ES-I3 (cell line): ENCODE measurements around the gene ELAVL1.

ENCODE experiments used
- H3K36me3 ChIP-seq: 2 replicates; pipeline ENCODE4 v1.6.1; 2013; ENCODE audit warnings: mild to moderate bottlenecking, low read length, control low read depth, moderate library complexity; ENCODE audit not compliant: insufficient read depth
- H3K4me1 ChIP-seq: 2 replicates; pipeline ENCODE4 v1.6.1; 2013; ENCODE audit warnings: mild to moderate bottlenecking, control low read depth, low read length; ENCODE audit not compliant: insufficient read depth
- H3K9ac ChIP-seq: 2 replicates; pipeline ENCODE4 v1.6.1; 2013; ENCODE audit warnings: low read depth, mild to moderate bottlenecking, low read length, moderate library complexity
- H3K9me3 ChIP-seq: 2 replicates; pipeline ENCODE4 v1.6.1; 2013; ENCODE audit warnings: mild to moderate bottlenecking, low read length, moderate library complexity; ENCODE audit not compliant: control insufficient read depth, insufficient read depth

The ELAVL1 gene

GRCh38 chr19:7976461-7976860 lies 29.0 kb downstream of the ELAVL1 start:
- H3K4me1 ChIP-seq, result no peaks in the 10 kb centered on the region
- H3K36me3 ChIP-seq, result peaks cover 10% of the 10 kb centered on the region
- no peak overlapping the region for H3K9ac ChIP-seq
- no peaks in the 10 kb centered on the region for H3K9me3 ChIP-seq

DNA sequence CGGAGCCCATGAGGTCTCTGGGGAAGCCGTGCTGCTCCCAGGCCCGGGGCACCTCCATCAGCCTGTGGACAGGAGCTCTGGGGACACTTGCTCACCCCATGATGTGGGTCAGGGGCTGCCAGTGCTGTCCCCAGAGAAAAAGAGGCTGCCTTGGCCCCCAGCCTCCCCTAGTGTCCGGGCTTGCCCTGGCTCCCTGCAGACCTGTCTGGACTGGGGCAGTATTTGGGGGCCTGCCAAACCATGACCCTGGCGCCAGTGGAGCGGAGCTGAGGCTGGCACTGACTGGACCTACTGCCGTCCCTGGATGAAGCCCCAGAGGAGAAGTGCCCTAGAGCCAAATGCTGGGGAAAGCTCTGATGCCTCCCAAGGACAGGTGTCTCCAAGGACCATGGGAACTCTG lies 30.4 kb downstream of the ELAVL1 start:
- peaks cover 4% of the 10 kb centered on the region for H3K36me3 ChIP-seq

GRCh38 chr19:7973883-7974282 lies 31.6 kb downstream of the ELAVL1 start:
- peaks cover 6% of the 10 kb centered on the region for H3K36me3 ChIP-seq
- H3K9ac ChIP-seq, result no peak overlapping the region

More for the DNA sequence above, 30.4 kb downstream of the ELAVL1 start:
- Histone ChIP-seq H3K9ac (no peak overlapping the region), H3K9me3 (no peaks in the 10 kb centered on the region), H3K4me1 (no peaks in the 10 kb centered on the region; the same call in 1 of the 2 replicates)

DNA sequence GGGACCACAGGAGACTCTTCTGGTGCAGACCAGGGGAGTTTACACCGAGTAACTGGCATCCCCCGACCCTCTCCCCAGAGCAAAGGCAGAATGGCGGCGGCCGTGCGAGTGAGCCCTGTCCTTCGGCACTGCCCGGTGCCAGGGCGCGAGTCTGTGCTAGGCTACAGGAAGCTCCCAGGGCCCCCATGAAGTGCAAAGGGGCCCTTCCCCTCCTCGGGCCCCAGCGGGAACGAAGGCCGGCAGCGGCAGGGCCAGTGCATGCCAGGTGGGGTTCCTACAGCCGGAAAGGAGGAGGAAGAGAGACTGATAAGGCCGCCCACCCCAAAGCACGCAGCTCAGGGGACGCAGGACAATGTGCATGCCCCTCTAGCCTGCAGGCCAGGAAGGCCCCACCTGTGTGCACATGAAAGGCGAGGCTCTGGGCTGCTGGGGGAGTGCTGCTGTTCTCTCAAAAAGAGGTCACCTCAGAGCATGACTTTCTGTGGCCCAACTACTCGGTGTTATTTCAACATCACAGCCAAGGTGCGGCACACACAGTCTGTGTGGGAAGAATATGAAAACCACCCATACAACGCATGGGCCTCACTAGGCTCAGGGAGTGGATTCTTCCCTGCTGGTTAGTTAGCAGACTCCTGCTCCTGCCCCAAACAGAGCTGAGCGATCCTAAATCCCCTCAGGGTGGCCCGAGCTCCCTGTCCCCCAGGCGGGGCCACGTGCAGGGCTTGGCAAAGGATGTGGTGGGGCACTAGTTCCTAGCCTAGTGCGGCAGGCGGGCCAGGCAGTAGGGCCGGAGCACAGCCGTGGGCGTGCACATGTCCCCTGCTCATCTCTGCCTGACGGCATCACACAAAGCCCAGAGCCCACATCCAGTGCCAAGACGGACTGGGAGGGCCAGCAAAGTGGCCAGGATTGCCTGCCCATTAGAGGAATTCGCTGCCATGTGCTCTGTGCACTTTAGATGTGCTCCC lies 33.6 kb downstream of the ELAVL1 start:
- Histone ChIP-seq H3K9ac (no peak overlapping the region), H3K4me1 (peaks cover 9% of the 10 kb centered on the region), H3K9me3 (no peaks in the 10 kb centered on the region), H3K36me3 (peaks cover 19% of the 10 kb centered on the region)

More at GRCh38 chr19:7973883-7974282, 31.6 kb downstream of the ELAVL1 start:
- Histone ChIP-seq H3K4me1 (peaks cover 7% of the 10 kb centered on the region), H3K9me3 (no peaks in the 10 kb centered on the region)

- Histone ChIP-seq H3K9ac (no peak overlapping the region), H3K4me1 (peaks cover 9% of the 10 kb centered on the region), H3K36me3 (peaks cover 22% of the 10 kb centered on the region), H3K9me3 (no peaks in the 10 kb centered on the region)
Observed at GRCh38 chr19:7970716-7971448, 34.6 kb downstream of the ELAVL1 start.

GRCh38 chr19:7969555-7969939 lies 35.9 kb downstream of the ELAVL1 start:
- no peaks in the 10 kb centered on the region for H3K9me3 ChIP-seq
- H3K36me3 ChIP-seq, result peaks cover 32% of the 10 kb centered on the region
- no peak overlapping the region for H3K9ac ChIP-seq
- peaks cover 9% of the 10 kb centered on the region for H3K4me1 ChIP-seq

- H3K9ac ChIP-seq, result no peak overlapping the region; the same call in 1 of the 2 replicates
- peaks cover 33% of the 10 kb centered on the region for H3K36me3 ChIP-seq
- H3K9me3 ChIP-seq, result no peaks in the 10 kb centered on the region
- peaks cover 9% of the 10 kb centered on the region for H3K4me1 ChIP-seq
Observed at GRCh38 chr19:7968796-7969554, 36.5 kb downstream of the ELAVL1 start.

- H3K9ac ChIP-seq, result no peak overlapping the region
- H3K36me3 ChIP-seq, result peaks cover 40% of the 10 kb centered on the region
- H3K9me3 ChIP-seq, result no peaks in the 10 kb centered on the region
- peaks cover 9% of the 10 kb centered on the region for H3K4me1 ChIP-seq
Observed at GRCh38 chr19:7968008-7968795, 37.2 kb downstream of the ELAVL1 start.

DNA sequence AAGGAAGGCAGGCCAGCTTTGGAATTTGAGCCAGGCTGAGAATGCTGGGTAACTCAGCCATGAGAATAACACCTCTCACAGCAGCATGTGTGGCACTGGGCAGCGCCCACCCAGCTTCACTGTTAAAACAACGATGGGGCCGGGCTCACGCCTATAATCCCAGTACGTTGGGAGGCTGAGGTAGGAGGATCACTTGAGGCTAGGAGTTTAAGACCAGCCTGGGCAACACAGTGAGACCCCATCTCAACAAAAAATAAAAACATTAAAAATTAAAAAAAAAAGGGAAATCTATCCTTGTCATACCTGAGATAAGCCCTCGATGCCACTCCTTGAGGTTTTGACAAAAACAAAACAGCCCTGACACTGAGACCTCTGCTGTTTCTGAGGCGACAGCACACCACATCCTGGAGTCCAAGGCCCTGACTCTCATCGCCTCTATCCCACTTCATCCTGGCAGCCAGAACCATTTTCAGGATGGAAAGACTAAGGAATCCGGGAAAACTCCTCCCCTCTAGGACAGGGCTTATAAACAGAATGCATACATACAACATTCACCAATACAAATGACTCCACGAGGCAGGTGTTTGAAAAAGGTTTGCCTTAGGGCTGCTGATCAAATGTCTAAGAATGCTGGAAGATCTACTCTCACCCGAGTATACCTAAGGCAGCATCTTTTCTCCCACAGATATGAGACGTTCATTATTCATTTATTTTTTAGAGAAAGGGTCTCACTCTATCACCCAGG lies 39.3 kb downstream of the ELAVL1 start:
- Histone ChIP-seq H3K9ac (no peak overlapping the region), H3K9me3 (no peaks in the 10 kb centered on the region), H3K4me1 (peaks cover 9% of the 10 kb centered on the region), H3K36me3 (peaks cover 53% of the 10 kb centered on the region)

DNA sequence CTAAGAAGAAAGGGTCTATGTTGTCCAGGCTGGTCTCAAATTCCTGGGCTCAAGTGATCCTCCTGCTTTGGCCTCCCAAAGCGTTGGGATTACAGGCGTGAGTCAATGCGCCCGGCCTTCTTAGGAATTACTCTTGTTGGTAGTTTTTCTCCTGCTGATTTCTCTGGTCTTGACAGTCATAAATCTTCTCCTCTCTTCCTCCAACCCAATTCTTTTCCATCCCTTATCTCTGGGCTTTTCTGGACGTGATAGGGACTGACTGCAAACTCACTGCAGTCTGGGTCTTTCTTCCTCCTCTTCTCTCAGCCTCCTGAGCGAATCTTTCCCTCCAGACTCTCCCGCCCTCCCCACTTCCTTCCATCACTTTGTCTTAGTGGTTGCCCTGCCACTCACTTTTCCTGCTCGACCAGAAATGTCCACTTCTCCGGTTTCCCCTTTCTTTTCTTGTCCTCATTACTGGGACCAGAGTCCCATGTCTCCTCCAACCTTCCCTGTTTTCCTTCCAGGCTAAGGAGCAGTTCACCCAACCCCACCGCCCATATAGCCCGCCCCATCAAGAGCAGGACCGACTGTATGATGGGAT lies 40.1 kb downstream of the ELAVL1 start:
- no peaks in the 10 kb centered on the region for H3K9me3 ChIP-seq
- no peak overlapping the region for H3K9ac ChIP-seq
- peaks cover 9% of the 10 kb centered on the region for H3K4me1 ChIP-seq
- peaks cover 54% of the 10 kb centered on the region for H3K36me3 ChIP-seq

GRCh38 chr19:7963566-7963965 lies 41.9 kb downstream of the ELAVL1 start:
- Histone ChIP-seq H3K4me1 (no peaks in the 10 kb centered on the region), H3K9ac (no peak overlapping the region), H3K9me3 (no peaks in the 10 kb centered on the region), H3K36me3 (peaks cover 51% of the 10 kb centered on the region)

GRCh38 chr19:7962644-7963268 lies 42.7 kb downstream of the ELAVL1 start:
- Histone ChIP-seq H3K9me3 (no peaks in the 10 kb centered on the region), H3K36me3 (peaks cover 47% of the 10 kb centered on the region), H3K9ac (no peak overlapping the region), H3K4me1 (no peaks in the 10 kb centered on the region)
